ENCODE results near the gene TYW1.
"Not testable (repeated sequence)": the region's sequence is repeated elsewhere in the genome, so short reads cannot be mapped to it uniquely, and the experiment has no call there.

- not testable (repeated sequence) for TF ChIP-seq CTCF, EZH2phosphoT487, EZH2 (IDR thresholded peaks at IDR 0.05)
Measured at GRCh38 chr7:67213038-67213437, 216.4 kb downstream of the TYW1 start.

All from neural progenitor cell (in vitro differentiated cells).